ENCODE measurements around the gene PLCL2. TPM values are rescaled to one million over a fixed set of nuclear protein-coding genes. Genes with fewer than 3 reads are reported as not detected.

Gene PLCL2
- total RNA-seq, 4 donors from 2014 or later = 4.1 to 9.1 (median 6.7) TPM

DNA sequence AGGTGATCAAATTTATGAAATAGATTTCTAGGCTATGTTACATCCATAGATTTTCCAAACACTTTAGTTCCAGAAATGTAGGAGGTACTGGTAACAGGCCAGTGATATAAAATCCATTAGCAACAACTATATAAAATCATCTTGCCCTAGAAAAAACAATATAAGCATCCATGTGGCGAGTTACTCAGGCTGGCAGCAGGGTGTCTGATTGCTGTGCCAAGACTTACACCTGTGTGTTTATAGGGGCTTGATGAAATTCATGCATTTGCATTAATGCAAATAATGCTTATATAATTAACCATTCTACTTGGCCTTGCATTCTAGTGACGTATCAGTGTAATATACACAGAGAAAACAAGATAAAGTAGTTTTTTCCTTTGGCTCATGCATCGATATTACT is 153.4 kb downstream of the PLCL2 start:
- Histone ChIP-seq H3K27me3 (no peaks in the 10 kb centered on the region), H3K36me3 (no peaks in the 10 kb centered on the region), H3K4me1 (peaks cover 0 to 11% (median 0%) of the 10 kb centered on the region in 4 donors), H3K27ac (replicated peaks in 1 of 4) (no peak overlapping the region), H3K9me3 (no peaks in the 10 kb centered on the region), H3K4me3 (no peak overlapping the region)
- DNase-seq (ENCODE audit: extremely low spot score) = no peak
- intact Hi-C loops (cut with DNase I) = no loop called here
- TF ChIP-seq EP300 (IDR thresholded peaks at IDR 0.05) = no peak
- TF ChIP-seq, protein P1, sequence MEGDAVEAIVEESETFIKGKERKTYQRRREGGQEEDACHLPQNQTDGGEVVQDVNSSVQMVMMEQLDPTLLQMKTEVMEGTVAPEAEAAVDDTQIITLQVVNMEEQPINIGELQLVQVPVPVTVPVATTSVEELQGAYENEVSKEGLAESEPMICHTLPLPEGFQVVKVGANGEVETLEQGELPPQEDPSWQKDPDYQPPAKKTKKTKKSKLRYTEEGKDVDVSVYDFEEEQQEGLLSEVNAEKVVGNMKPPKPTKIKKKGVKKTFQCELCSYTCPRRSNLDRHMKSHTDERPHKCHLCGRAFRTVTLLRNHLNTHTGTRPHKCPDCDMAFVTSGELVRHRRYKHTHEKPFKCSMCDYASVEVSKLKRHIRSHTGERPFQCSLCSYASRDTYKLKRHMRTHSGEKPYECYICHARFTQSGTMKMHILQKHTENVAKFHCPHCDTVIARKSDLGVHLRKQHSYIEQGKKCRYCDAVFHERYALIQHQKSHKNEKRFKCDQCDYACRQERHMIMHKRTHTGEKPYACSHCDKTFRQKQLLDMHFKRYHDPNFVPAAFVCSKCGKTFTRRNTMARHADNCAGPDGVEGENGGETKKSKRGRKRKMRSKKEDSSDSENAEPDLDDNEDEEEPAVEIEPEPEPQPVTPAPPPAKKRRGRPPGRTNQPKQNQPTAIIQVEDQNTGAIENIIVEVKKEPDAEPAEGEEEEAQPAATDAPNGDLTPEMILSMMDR (IDR thresholded peaks at IDR 0.05) = no peak
- TF ChIP-seq POLR2AphosphoS5 (IDR thresholded peaks at IDR 0.05) = no peak
- no peak for TF ChIP-seq POLR2A (IDR thresholded peaks at IDR 0.05; ENCODE audit: low read depth)
- 93% methylated on average over 3 of the region's 3 CpGs for WGBS

GRCh38 chr3:17038900-17039553 is 154.3 kb downstream of the PLCL2 start:
- H3K4me3 ChIP-seq = no peak overlapping the region
- H3K27me3 ChIP-seq = no peaks in the 10 kb centered on the region
- intact Hi-C loops (cut with DNase I) = no loop called here
- no peak for DNase-seq (ENCODE audit: extremely low spot score)
- peaks cover 0 to 11% (median 0%) of the 10 kb centered on the region in 4 donors for H3K4me1 ChIP-seq
- H3K27ac ChIP-seq (replicated peaks in 1 of 4) = no peak overlapping the region
- no peaks in the 10 kb centered on the region for H3K36me3 ChIP-seq
- no peak for TF ChIP-seq POLR2AphosphoS5 (IDR thresholded peaks at IDR 0.05)
- TF ChIP-seq POLR2A (IDR thresholded peaks at IDR 0.05; ENCODE audit: low read depth) = no peak
- TF ChIP-seq, protein P1 (IDR thresholded peaks at IDR 0.05) = no peak
- TF ChIP-seq EP300 (IDR thresholded peaks at IDR 0.05) = no peak
- 86% methylated on average over 1 of the region's 1 CpG for WGBS
- no peaks in the 10 kb centered on the region for H3K9me3 ChIP-seq

GRCh38 chr3:17039594-17039993 is 154.8 kb downstream of the PLCL2 start:
- peaks cover 0 to 11% (median 0%) of the 10 kb centered on the region in 4 donors for H3K4me1 ChIP-seq
- intact Hi-C loops (cut with DNase I) = no loop called here
- DNase-seq (ENCODE audit: extremely low spot score) = no peak
- TF ChIP-seq POLR2AphosphoS5 (IDR thresholded peaks at IDR 0.05) (no peak), EP300 (IDR thresholded peaks at IDR 0.05) (no peak), POLR2A (IDR thresholded peaks at IDR 0.05; ENCODE audit: low read depth) (no peak)
- TF ChIP-seq, protein P1 (IDR thresholded peaks at IDR 0.05) = no peak
- 13% methylated on average over 2 of the region's 2 CpGs for WGBS
- no peak overlapping the region for H3K27ac ChIP-seq (replicated peaks in 1 of 4)
- no peak overlapping the region for H3K4me3 ChIP-seq
- no peaks in the 10 kb centered on the region for H3K9me3 ChIP-seq
- H3K36me3 ChIP-seq = no peaks in the 10 kb centered on the region
- H3K27me3 ChIP-seq = no peaks in the 10 kb centered on the region

GRCh38 chr3:17040322-17040989 is 155.7 kb downstream of the PLCL2 start:
- no peak for DNase-seq (ENCODE audit: extremely low spot score)
- Histone ChIP-seq H3K27ac (replicated peaks in 1 of 4) (no peak overlapping the region), H3K27me3 (no peaks in the 10 kb centered on the region), H3K4me3 (no peak overlapping the region), H3K9me3 (no peaks in the 10 kb centered on the region), H3K4me1 (peaks cover 0 to 11% (median 0%) of the 10 kb centered on the region in 4 donors), H3K36me3 (peaks cover 0 to 3% (median 0%) of the 10 kb centered on the region in 4 donors)
- no peak for TF ChIP-seq POLR2A (IDR thresholded peaks at IDR 0.05; ENCODE audit: low read depth)
- TF ChIP-seq, protein P1 (IDR thresholded peaks at IDR 0.05) = no peak
- TF ChIP-seq EP300 (IDR thresholded peaks at IDR 0.05) = no peak
- TF ChIP-seq POLR2AphosphoS5 (IDR thresholded peaks at IDR 0.05) = no peak
- WGBS = 96% methylated on average over 5 of the region's 5 CpGs
- intact Hi-C loops (cut with DNase I) = no loop called here

Measured in esophagus muscularis mucosa (tissue), 4 donors.